ENCODE results near the gene WAPL.
"Not testable (repeated sequence)": the region's sequence is repeated elsewhere in the genome, so short reads cannot be mapped to it uniquely, and the experiment has no call there.

Gene WAPL

GRCh38 chr10:86521678-86522509, at the start of gene WAPL:
WAPL (minus strand) TSS chr10:86521792; CDS start chr10:86518069, 3,723 bp downstream.
- peak; percentile 93 for DNase-seq

GRCh38 chr10:86569335-86569734, 47.7 kb upstream of the WAPL start:
- DNase-seq, result no peak

DNA sequence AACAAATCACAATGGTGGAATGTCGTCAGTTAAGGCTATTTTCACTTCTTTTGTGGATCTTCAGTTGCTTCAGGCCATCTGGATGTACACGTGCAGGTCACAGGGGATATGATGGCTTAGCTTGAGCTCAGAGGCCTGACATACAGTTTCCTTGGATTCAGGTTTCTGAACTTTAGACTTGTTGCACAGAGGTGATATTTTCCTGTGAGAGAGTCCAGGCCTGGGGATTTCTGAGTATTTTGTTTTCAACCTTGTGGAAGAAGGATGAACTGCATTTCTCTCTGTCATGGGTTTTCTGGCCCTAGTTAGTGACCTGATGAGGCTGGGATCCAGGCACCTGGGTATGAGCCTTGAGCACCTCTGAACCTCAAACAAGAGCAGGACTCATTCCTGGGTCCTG, 44.9 kb upstream of the WAPL start:
- DNase-seq, result not testable (repeated sequence)

DNA sequence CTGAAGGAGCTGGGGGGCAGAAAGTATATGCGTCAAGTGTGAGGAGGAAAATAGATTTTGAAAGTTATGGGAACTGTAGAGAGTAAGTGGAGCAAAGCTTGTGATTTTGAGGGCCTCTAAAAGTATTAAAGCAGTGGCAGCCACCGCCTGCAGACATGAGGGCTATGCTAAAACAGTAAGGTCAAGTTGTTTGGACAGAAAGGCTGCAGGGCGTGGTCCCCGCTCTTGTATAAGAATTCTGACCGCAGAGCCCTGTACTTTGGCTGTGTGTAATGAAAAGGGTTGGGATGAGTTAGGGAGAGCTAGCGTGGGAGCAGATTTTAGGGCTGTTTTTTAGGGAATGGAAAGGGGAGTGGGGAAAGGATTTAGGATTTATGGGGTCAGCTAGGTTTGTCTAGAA, 41.7 kb upstream of the WAPL start:
- DNase-seq, result not testable (repeated sequence)

DNA sequence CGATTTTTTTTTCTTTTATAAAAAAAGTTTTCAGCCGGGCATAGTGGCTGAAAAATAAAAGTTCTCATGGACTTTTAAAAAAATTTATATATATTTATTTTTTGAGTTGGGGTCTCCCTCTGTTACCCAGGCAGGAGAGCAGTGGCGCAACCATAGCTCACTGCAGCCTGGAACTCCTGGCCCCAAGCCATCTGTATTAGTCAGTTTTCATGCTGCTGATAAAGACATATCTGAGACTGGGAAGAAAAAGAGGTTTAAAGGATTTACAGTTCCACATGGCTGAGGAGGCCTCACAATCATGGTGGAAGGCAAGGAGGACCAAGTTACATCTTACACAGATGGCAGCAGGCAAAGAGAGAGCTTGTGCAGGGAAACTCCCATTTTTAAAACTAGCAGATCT, 37.1 kb upstream of the WAPL start:
- not testable (repeated sequence) for DNase-seq

GRCh38 chr10:86556933-86557649, 35.5 kb upstream of the WAPL start:
- DNase-seq, result no peak

DNA sequence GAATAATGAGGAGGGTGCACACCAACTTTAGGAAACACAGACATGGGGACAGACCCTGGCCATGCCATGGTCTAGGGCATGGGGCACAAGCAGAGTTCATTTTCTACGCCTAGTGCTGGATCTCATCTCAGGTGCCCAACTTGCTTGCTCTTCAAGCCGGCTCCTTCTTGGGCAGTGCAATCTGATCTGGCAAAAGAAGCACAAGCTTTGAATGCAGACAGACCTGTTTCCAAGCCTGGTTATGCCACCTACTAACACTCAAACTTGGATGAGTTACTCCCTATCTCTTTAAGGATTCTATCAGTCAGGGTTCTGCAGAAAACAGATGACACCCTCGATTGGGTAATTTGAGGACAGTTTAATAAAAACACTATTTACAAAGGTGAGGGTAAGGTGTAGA, 34.9 kb upstream of the WAPL start:
- no peak for DNase-seq

- DNase-seq, result no peak
Observed at GRCh38 chr10:86553639-86554038, 32.0 kb upstream of the WAPL start.

DNA sequence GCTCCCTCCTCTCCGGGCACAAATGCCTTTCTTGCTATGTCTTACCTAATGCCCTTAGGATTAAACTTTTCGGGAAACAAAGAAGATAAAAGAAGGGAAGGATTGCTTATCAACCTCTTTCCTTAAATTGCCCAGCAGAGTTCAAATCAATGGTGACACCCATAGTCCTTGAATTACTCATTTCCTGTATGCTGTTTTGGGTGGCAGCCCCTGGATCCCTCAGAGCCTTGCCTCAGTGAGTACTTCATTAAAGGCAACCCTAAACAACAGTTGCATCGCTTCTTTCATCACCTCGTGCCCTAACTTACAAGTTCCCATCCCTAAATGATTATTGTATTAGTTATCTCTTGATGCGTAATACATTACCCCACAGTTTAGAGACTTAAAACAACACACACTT, 31.6 kb upstream of the WAPL start:
- no peak for DNase-seq

DNA sequence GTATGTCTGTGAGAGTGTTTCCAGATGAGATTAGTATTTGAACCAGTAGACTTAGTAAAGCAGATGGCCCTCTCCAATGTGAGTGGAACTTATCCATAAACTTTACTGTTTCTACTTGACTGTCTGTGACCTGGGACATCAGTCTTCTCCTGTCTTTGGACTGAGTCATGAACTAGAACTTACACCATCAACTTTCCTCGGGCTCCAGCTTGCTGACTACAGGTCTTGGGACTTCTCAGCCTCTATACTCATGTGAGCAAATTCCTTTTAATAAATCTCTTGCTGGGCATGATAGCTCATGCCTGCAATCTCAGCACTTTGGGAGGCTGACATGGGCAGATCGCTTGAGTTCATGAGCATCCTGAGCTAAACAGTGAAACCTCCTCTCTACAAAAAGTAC, 25.7 kb upstream of the WAPL start:
- DNase-seq, result no peak

DNA sequence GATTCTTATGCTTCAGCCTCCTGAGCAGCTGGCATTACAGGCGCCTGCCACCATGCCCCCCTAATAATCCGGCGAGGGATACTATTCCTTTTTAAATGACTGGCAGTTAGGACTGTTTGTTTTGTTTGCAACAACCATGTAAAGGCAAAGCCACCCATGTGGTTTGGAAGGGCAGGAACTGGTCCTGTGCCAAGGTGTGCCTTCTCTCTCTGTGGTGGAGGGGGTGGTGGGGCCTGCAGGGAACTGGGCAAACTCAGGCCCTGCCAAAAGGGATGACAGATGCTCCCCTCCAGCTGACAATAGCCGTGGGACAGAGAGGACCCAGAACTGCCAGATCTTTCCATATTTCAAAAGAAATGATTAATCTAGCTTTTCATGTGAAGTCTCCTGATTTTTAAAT, 23.5 kb upstream of the WAPL start:
- no peak for DNase-seq

GRCh38 chr10:86540016-86540415, 18.4 kb upstream of the WAPL start:
- DNase-seq, result no peak

DNA sequence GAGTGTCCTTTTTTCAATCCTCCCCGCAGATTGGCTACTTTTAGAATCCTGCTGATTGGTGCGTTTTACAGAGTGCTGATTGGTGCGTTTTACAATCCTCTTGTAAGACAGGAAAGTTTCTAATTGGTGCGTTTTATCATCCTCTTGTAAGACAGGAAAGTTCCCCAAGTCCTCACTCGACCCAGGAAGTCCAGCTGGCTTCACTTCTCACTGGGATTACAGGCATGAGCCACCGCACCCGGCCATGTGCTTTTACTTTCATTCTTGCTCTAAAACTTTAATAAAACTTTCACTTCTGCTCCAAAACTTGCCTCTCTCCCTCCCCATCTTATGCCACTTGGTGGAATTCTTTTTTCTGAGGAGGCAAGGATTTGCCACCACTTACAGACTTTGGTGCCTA, 17.0 kb upstream of the WAPL start:
- no peak for DNase-seq

DNA sequence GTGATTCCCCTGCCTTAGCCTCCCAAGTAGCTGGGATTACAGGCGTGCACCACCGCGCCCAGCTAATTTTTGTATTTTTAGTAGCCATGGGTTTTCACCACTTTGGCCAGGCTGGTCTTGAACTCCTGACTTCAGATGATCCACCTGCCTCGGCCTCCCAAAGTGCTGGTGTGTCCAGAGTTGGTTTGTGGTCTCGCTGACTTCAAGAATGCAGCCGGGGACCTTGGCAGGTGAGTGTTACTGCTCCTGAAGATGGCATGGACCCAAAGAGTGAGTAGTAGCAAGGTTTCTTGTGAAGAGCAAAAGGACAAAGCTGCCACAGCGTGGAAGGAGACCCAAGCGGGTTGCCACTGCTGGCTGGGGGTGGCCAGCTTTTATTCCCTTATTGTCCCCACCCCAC, 16.4 kb upstream of the WAPL start:
- DNase-seq, result not testable (repeated sequence)

- peak; percentile 25 for DNase-seq
Observed at GRCh38 chr10:86536294-86536861, 14.8 kb upstream of the WAPL start.

GRCh38 chr10:86535132-86535882, 13.7 kb upstream of the WAPL start:
- DNase-seq, result peak; percentile 29

- DNase-seq, result no peak
Observed at GRCh38 chr10:86533328-86533727, 11.7 kb upstream of the WAPL start.

DNA sequence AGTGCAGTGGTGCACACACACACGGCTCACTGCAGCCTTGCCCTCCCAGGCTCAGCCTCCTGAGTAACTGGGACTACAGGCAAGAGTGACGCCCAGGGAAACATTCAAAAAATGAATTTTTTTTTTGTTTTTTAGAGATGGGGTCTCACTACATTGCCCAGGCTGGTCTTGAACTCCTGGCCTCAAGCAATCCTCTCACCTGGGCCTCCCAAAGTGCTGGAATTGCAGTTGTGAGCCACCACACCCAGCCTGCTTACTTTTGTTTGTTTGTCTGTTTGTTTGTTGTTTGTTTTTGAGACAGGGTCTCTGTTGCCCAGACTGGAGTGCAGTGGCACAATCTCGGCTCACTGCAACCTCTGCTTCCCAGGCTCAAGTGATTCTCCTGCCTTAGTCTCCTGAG, 7.1 kb upstream of the WAPL start:
- not testable (repeated sequence) for DNase-seq

GRCh38 chr10:86526606-86527005, 5.0 kb upstream of the WAPL start:
- no peak for DNase-seq

GRCh38 chr10:86525713-86526112, 4.1 kb upstream of the WAPL start:
- DNase-seq, result not testable (repeated sequence)

- DNase-seq, result no peak
Observed at GRCh38 chr10:86524225-86524962, 2.8 kb upstream of the WAPL start.

DNA sequence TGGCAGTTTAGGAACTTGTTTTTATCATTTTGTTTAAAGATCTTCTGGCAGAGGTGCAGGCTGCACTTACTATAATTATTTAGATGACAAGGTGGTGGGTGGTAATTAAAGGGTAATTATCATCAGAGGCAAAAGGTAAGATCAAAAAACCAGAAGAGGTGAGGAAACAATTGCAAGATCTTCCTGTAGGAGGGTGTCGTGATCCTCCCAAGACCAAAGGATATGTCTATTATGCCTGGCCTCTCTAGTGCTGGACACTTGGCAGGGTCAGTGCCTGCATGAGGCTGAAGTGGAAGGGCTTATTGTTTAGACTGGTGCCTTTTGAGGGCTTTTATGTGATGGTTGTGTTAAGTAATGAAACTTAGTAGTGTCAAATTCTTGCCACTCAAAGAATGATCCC, 1.8 kb upstream of the WAPL start:
- no peak for DNase-seq

DNA sequence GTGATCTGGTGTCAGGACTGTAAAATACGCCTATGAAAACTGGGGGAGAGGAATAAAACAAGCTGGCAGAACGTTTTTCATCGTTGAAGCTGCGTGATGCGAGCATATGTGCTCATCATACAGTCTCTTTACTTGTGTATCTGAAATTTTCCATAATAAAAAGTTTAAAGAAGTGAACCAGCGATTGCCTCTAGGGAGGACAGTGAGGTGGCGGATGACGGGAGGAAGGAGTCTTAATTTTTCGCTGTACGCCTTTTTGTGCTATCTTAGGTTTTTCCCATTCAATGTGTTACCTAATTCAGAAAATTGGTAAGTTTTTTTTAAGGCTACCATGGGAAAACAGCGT, 891 bp upstream of the WAPL start:
- no peak for DNase-seq
